Endothelial cell of umbilical vein (primary cell): ENCODE results near the gene PDK2. TPM values are rescaled to one million over a fixed set of nuclear protein-coding genes. Genes with fewer than 3 reads are reported as not detected.
"Not testable (repeated sequence)": the region's sequence is repeated elsewhere in the genome, so short reads cannot be mapped to it uniquely, and the experiment has no call there.

Source experiments
- BruUV-seq: library from RNA; stranded (reverse); fragments of 400-500 nt; replicated peaks from 2 replicates; lab custom pipeline; 2021; lab: Mats Ljungman, UMichigan
- CTCF ChIA-PET: fragments of 300-600, 350-600 bp; sonication (Branson Sonifier 250); formaldehyde crosslinking; loops from one replicate; lab custom pipeline; 2021; ENCODE audit warnings: antibody characterized with exemption, inconsistent platforms; lab: Charles Lee
- POLR2A ChIA-PET: fragments of 300-600, 350-600 bp; sonication (Branson Sonifier 250); formaldehyde crosslinking; loops from one replicate; lab custom pipeline; 2021; ENCODE audit warnings: antibody characterized with exemption, inconsistent platforms; lab: Charles Lee
- DNase-seq: peaks from one replicate; pipeline ENCODE4 v3.0.0-alpha.2; 2011; ENCODE audit warnings: low read depth, low spot score
- FAIRE-seq: peaks from 2 replicates; lab custom pipeline; 2011; peaks lifted over from hg19 to GRCh38; lab: Jason Lieb, UNC
- H2AFZ ChIP-seq: 2 replicates; pipeline ENCODE4 v1.6.0; 2012; ENCODE audit warnings: low read depth, low read length, control low read depth, inconsistent platforms
- H3K27ac ChIP-seq: 2 replicates; pipeline ENCODE4 v1.5.1; 2011; ENCODE audit warnings: low read depth, mild to moderate bottlenecking, control low read depth, low read length, moderate library complexity; ENCODE audit not compliant: insufficient read depth
- H3K27me3 ChIP-seq, 2 experiments: 2 replicates each; pipeline versions ENCODE4 v1.6.0 to v1.6.1; 2011; ENCODE audit warnings: low read length in 2 of 2, mixed read lengths in 1 of 2; ENCODE audit not compliant: control insufficient read depth in 2 of 2, insufficient read depth in 2 of 2
- H3K36me3 ChIP-seq, 2 experiments: 2 replicates in 1 of 2; 3 replicates in 1 of 2; pipeline ENCODE4 v1.5.1; 2011; ENCODE audit warnings: low read length in 2 of 2, mild to moderate bottlenecking in 1 of 2, moderate library complexity in 1 of 2; ENCODE audit not compliant: control insufficient read depth in 2 of 2, insufficient read depth in 2 of 2; ENCODE audit errors: extremely low read depth in 1 of 2
- H3K4me1 ChIP-seq: 3 replicates; pipeline ENCODE4 v1.5.1; 2011; ENCODE audit warnings: mild to moderate bottlenecking, low read length; ENCODE audit not compliant: control insufficient read depth, insufficient read depth; ENCODE audit errors: extremely low read depth
- H3K4me2 ChIP-seq: 2 replicates; pipeline ENCODE4 v1.6.1; 2011; ENCODE audit warnings: low read length, control low read depth, mixed read lengths; ENCODE audit not compliant: insufficient read depth
- H3K4me3 ChIP-seq, 3 experiments: fragments of 200-600 bp in 1 of 3; sonication (generic), shearing (Covaris generic) in 1 of 3; replicated peaks in 1 of 3; 2 replicates each; pipeline ENCODE4 v1.5.1; 2011 to 2016; ENCODE audit warnings: control low read depth in 3 of 3, low read length in 3 of 3, mild to moderate bottlenecking in 2 of 3, inconsistent platforms in 1 of 3, low read depth in 1 of 3, moderate library complexity in 1 of 3; ENCODE audit not compliant: insufficient read depth in 1 of 3
- H3K79me2 ChIP-seq: 2 replicates; pipeline ENCODE4 v1.6.0; 2012; ENCODE audit warnings: low read length, inconsistent platforms; ENCODE audit not compliant: control insufficient read depth, insufficient read depth
- H3K9ac ChIP-seq: replicated peaks from 2 replicates; pipeline ENCODE3; 2011; ENCODE audit warnings: low read length, control low read depth; ENCODE audit not compliant: insufficient read depth; ENCODE audit errors: extremely low read depth
- H3K9me1 ChIP-seq: replicated peaks from 3 replicates; pipeline ENCODE4 v1.6.0; 2011; ENCODE audit warnings: mild to moderate bottlenecking, low read length; ENCODE audit not compliant: control insufficient read depth, insufficient read depth; ENCODE audit errors: extremely low read depth
- H3K9me3 ChIP-seq: replicated peaks from 2 replicates; pipeline ENCODE4 v1.5.1; 2012; ENCODE audit warnings: low read length, inconsistent platforms; ENCODE audit not compliant: control insufficient read depth, insufficient read depth
- H4K20me1 ChIP-seq: replicated peaks from 2 replicates; pipeline ENCODE3; 2011; ENCODE audit warnings: mild to moderate bottlenecking, low read length; ENCODE audit not compliant: control insufficient read depth, insufficient read depth; ENCODE audit errors: extremely low read depth
- EZH2 ChIP-seq: IDR thresholded peaks from 2 replicates; pipeline ENCODE4 v1.6.1; 2012; ENCODE audit warnings: borderline replicate concordance, low read depth, mild to moderate bottlenecking, moderate library complexity, low read length, inconsistent platforms; ENCODE audit not compliant: severe bottlenecking
- FOS ChIP-seq: IDR thresholded peaks from 2 replicates; pipeline ENCODE4 v1.6.1; 2011; ENCODE audit warnings: mild to moderate bottlenecking, low read length, moderate library complexity, borderline replicate concordance; ENCODE audit not compliant: insufficient read depth
- GATA2 ChIP-seq: IDR thresholded peaks from 2 replicates; pipeline ENCODE4 v1.7.0; 2011; ENCODE audit warnings: low read depth, mild to moderate bottlenecking, moderate library complexity, mixed read lengths, low read length; ENCODE audit not compliant: insufficient read length, insufficient read depth
- JUN ChIP-seq: IDR thresholded peaks from 2 replicates; pipeline ENCODE4 v1.6.1; 2011; ENCODE audit warnings: borderline replicate concordance, low read depth; ENCODE audit not compliant: insufficient read length, insufficient read depth
- MYC ChIP-seq: IDR thresholded peaks from one replicate; pipeline ENCODE4 v1.6.1; 2011; ENCODE audit warnings: mild to moderate bottlenecking, low read depth, low read length
- POLR2A ChIP-seq: IDR thresholded peaks from 2 replicates; pipeline ENCODE4 v1.6.1; 2012; ENCODE audit warnings: low read depth, mild to moderate bottlenecking, control low read depth, low read length
- POLR2AphosphoS5 ChIP-seq: IDR thresholded peaks from 2 replicates; pipeline ENCODE4 v1.6.1; 2012; ENCODE audit warnings: low read depth, mild to moderate bottlenecking, control low read depth, low read length, moderate library complexity; ENCODE audit not compliant: insufficient read depth
- dilution Hi-C: fragments of 300-500 bp; cut with MboI; formaldehyde crosslinking; loops from one replicate; pipeline ENCODE4 v1.15.0; 2019; ENCODE audit warnings: low sequenced_read_pairs; ENCODE audit not compliant: extremely low pct_ligation_motif_present
- intact Hi-C: fragments of 100-400 bp; cut with micrococcal nuclease; formaldehyde crosslinking; loops from one replicate; pipeline ENCODE4 v1.10.0; 2022
- polyA plus RNA-seq, 4 experiments: library from polyadenylated mRNA; depleted of rRNA in 3 of 4; stranded (reverse) in 3 of 4; unstranded in 1 of 4; fragments of >200 nt; gene quantifications; 2 replicates each; pipeline versions ENCODE4 v1.2.1 to v1.2.3, GENCODE V29; 2011 to 2012; ENCODE audit warnings: missing spikeins in 1 of 4
- total RNA-seq: library from RNA; stranded (reverse); gene quantifications from 2 replicates; pipeline ENCODE4 v1.2.3, GENCODE V29; 2021
- TF ChIP-seq, protein P1 (sequence below): IDR thresholded peaks from 2 replicates; pipeline ENCODE4 v1.6.1; 2011; ENCODE audit not compliant: insufficient read depth, insufficient read length
- TF ChIP-seq, protein P2 (sequence below), 2 donors: IDR thresholded peaks; 1 replicate in 1 of 2; 2 replicates in 1 of 2; pipeline ENCODE4 v1.5.1; 2011; ENCODE audit warnings: low read length in 2 of 2, mild to moderate bottlenecking in 2 of 2, moderate library complexity in 2 of 2, control low read depth in 1 of 2, inconsistent platforms in 1 of 2, low read depth in 1 of 2; ENCODE audit not compliant: insufficient read depth in 1 of 2; ENCODE audit errors: extremely low read depth in 1 of 2

The PDK2 gene
- total and polyA plus RNA-seq, 2 donors (not counting 3 experiments of a cell fraction or from before 2014, with no cell fraction given) = 21.3 to 114 TPM

DNA sequence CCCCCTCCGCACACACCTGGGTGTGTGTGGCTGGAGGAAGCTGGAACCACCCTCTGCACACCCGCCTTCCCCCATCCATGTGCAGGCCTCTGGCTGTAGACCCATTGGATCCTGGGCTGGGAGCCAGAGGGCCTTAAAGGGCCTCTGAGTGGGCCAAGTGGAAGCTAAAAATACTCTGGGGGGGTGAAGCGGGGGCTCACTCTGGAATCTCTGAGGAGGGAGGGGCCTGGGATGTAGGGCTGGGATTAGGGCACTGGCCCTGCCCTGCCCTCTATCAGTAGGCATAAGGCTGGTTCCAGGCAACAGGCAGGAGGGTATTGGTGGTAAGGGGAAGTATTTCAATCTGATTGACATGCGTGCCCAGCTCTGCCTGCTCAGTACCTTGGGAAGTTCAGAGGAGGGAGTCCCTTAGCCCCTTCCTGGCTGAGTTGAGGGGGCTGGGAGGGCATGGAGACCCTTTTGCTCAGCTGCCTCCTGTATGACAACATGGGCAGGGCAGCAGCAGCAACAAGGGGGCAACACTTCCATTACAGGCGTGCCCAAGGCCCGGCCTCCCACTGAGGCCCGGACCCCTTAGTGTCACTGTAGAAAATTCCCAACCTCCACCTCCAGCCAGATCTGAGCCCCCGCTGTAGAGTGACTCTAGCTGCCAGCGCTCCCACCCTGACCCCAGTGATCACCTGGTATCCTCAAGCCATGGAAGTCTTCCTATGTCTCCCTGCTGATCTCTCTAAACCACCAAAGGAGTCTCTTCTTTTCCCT, 34.0 kb upstream of the PDK2 start:
- no peaks in the 10 kb centered on the region for H3K27me3 ChIP-seq
- H3K27ac ChIP-seq = no peak overlapping the region
- H3K4me2 ChIP-seq = no peak overlapping the region
- dilution Hi-C loops = no loop called here
- intact Hi-C loops = no loop called here
- peaks cover 52% of the 10 kb centered on the region for H3K4me1 ChIP-seq
- H3K36me3 ChIP-seq = no peaks in the 10 kb centered on the region
- H3K9ac ChIP-seq = no peak overlapping the region
- BruUV-seq = no TSS peak
- H4K20me1 ChIP-seq = no peaks in the 10 kb centered on the region
- no peak for DNase-seq
- H3K9me1 ChIP-seq = no peaks in the 10 kb centered on the region
- no peak overlapping the region for H2AFZ ChIP-seq
- ChIA-PET CTCF (interaction anchor here (1.3 to 8.3 kb wide), 4 partner anchors 27 to 45 kb away, joined by 3 to 76 read pairs (median 19); partner anchors contain the start of gene PDK2), POLR2A (no interaction called here)
- H3K9me3 ChIP-seq = no peaks in the 10 kb centered on the region
- TF ChIP-seq FOS (no peak), JUN (no peak), MYC (no peak), GATA2 (no peak), POLR2AphosphoS5 (no peak), POLR2A (no peak), EZH2 (no peak)
- TF ChIP-seq, protein P1, sequence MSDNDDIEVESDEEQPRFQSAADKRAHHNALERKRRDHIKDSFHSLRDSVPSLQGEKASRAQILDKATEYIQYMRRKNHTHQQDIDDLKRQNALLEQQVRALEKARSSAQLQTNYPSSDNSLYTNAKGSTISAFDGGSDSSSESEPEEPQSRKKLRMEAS = no peak
- TF ChIP-seq, protein P2, sequence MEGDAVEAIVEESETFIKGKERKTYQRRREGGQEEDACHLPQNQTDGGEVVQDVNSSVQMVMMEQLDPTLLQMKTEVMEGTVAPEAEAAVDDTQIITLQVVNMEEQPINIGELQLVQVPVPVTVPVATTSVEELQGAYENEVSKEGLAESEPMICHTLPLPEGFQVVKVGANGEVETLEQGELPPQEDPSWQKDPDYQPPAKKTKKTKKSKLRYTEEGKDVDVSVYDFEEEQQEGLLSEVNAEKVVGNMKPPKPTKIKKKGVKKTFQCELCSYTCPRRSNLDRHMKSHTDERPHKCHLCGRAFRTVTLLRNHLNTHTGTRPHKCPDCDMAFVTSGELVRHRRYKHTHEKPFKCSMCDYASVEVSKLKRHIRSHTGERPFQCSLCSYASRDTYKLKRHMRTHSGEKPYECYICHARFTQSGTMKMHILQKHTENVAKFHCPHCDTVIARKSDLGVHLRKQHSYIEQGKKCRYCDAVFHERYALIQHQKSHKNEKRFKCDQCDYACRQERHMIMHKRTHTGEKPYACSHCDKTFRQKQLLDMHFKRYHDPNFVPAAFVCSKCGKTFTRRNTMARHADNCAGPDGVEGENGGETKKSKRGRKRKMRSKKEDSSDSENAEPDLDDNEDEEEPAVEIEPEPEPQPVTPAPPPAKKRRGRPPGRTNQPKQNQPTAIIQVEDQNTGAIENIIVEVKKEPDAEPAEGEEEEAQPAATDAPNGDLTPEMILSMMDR (IDR thresholded peaks at IDR 0.05; ENCODE audit: extremely low read depth in 1 of 2, insufficient read depth in 1 of 2, low read depth in 1 of 2, low read length in 2 of 2) = no peak
- H3K79me2 ChIP-seq = peaks cover 17% of the 10 kb centered on the region
- no peak for FAIRE-seq
- H3K4me3 ChIP-seq = no peak overlapping the region

DNA sequence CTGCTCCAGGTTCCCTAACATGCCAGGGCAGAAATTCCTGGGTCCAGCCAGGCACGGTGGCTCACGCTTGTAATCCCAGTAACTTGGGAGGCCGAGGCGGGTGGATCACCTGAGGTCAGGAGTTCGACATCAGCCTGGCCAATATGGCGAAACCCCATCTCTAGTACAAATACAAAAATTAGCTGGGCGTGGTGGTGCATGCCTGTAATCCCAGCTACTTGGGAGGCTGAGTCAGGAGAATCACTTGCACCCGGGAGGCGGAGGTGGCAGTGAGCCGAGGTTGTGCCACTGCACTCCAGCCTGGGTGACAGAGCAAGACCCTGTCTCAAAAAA, 33.5 kb upstream of the PDK2 start:
- Histone ChIP-seq H3K79me2 (peaks cover 22% of the 10 kb centered on the region), H3K4me1 (peaks cover 51% of the 10 kb centered on the region)
- dilution Hi-C loops, H3K27ac ChIP-seq, intact Hi-C loops, H3K4me2 ChIP-seq, H3K36me3 ChIP-seq, H3K27me3 ChIP-seq, BruUV-seq, H3K9me3 ChIP-seq, H3K4me3 ChIP-seq, DNase-seq, H3K9me1 ChIP-seq, POLR2A ChIA-PET, H3K9ac ChIP-seq, H4K20me1 ChIP-seq, H2AFZ ChIP-seq, FAIRE-seq: not testable (repeated sequence)
- CTCF ChIA-PET = interaction anchor here (3.8 to 8.3 kb wide), 2 partner anchors 32 to 35 kb away, joined by 24 to 76 read pairs; partner anchors contain the start of gene PDK2
